AG10803 (cell line): ENCODE results near the gene BST1.

ENCODE experiments used
- DNase-seq: peaks from one replicate; pipeline ENCODE4 v3.0.0; 2010; ENCODE audit warnings: low read depth
- H3K4me3 ChIP-seq: 2 replicates; pipeline ENCODE4 v1.5.1; 2011; ENCODE audit warnings: mild to moderate bottlenecking, low read length, control low read depth
- CTCF ChIP-seq: conservative IDR thresholded peaks from 2 replicates; pipeline ENCODE4 v1.5.1; 2011; ENCODE audit warnings: mild to moderate bottlenecking, low read length, control low read depth, inconsistent platforms

BST1 gene

GRCh38 chr4:15736514-15737050, 33.7 kb downstream of the BST1 start:
- no peak for TF ChIP-seq CTCF
- no peak overlapping the region for H3K4me3 ChIP-seq
- no peak for DNase-seq

DNA sequence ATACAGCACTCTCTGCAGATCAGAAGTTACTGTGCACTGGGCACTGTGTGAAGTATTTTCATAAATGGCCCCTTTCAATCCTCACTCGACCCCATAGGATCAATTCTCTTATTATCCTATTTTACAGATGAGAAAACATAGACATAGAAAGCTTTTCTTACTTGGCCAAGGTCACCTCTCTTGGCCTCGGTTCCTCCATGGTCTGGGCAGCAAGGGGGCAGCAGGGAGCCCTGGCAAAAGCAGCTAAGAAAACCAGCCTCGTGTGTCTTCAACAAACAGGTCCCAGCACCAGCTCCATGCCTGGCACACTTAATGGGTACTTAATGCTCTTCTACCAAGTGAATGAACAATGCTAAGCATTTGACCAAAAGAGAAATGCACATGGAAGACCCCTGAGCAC, 34.4 kb downstream of the BST1 start:
- no peak for DNase-seq
- TF ChIP-seq CTCF, result no peak

GRCh38 chr4:15738877-15739276, 36.0 kb downstream of the BST1 start:
- DNase-seq, result peak; percentile 19
- TF ChIP-seq CTCF, result no peak

More for the DNA sequence above, 34.4 kb downstream of the BST1 start:
- H3K4me3 ChIP-seq, result no peak overlapping the region

DNA sequence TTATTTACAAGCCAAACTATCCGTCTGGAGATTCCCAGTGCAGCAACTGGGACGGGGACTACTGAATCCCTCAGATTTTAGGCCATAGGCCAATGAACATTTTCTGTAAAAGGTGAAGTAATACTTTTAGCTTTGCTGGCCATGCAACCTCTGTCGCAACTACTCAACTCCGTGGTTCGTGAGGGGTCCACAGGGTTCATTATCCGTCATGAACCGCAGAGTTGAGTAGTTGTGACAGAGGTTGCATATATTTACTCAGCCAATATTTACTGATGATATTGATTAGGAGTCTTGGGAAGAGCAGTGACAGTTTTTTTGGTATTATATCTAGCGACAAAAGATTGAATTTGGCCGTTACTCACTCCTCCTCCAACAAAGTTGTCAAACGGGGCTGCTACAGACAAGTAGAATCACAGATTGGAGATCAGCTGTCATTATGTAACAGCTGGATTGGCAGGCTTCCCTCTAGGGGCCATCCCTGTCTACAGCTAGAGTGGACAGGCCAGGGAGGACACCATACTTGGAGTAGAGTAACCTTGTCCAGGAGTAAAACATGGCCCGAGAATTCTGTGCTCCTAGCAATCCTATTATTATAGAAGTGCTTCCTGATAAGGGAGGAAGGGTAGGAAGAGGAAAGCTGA, 38.0 kb downstream of the BST1 start:
- no peak for DNase-seq
- no peak for TF ChIP-seq CTCF
- H3K4me3 ChIP-seq, result no peak overlapping the region

More at GRCh38 chr4:15738877-15739276, 36.0 kb downstream of the BST1 start:
- H3K4me3 ChIP-seq, result no peak overlapping the region

DNA sequence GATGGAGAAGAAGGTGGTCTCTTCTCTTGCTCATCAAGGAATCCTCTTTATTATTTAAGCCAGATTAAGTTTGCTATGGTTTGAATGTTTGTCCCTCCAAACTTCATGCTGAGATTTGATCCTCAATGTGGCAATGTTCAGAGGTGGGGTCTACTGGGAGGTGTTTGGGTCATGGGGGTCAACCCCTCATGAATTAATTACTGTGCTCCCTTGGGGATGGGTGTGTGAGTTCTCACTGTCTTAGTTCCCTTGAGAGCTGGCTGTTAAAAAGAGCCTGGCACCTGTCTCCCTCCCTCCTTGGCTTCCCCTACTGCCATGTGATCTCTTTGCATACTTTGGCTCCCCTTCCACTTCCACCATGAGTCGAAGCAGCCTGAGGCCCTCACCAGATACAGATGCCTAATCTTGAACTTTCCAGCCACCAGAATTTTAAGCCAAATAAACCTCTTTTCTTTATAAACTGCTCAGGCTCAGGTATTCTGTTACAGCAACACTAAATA, 39.3 kb downstream of the BST1 start:
- H3K4me3 ChIP-seq, result no peak overlapping the region
- TF ChIP-seq CTCF, result no peak
- DNase-seq, result no peak

DNA sequence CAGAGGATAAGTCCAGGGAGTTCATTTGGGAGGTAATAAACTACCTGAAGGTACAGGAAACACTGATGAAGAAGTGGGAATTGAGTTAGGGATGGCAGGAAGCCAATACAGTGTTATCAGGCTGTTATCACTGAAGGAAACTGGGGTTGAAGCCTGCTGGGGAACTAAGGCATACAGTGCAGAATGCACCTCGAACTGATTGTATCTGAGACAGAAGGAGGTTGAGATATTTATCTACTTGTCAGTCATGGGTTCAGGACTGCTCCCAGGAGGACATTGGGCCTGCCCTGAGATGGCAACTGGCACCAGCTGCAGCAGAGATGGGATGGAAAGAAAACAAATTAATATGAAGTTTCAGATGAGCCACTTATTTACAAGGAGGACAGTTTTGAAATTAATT, 39.8 kb downstream of the BST1 start:
- DNase-seq, result no peak
- no peak overlapping the region for H3K4me3 ChIP-seq
- no peak for TF ChIP-seq CTCF

DNA sequence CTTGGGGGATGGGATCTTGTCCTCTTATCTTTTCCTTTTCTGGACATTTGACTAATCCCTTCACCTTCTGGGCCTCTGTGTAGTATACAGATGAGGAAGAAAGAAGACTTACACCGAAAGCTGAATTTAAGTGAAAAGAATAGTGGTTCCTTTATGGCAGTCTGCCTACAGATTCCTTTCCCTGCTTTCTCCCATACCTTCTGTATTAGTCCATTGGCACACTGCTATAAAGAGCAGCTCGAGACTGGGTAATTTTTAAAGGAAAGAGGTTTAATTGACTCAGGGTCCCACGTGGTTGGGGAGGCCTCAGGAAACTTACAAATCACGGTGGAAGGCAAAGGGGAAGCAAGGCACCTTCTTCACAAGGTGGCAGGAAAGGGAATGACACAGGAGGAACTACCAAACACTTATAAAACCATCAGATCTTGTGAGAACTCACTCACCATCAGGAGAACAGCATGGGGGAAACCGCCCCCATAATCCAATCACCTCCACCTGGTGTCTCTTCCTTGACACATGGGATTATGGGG, 41.2 kb downstream of the BST1 start:
- DNase-seq, result peak; percentile 44
- H3K4me3 ChIP-seq, result no peak overlapping the region
- no peak for TF ChIP-seq CTCF
